Bronchial smooth muscle cell (primary cell): Measurements from ENCODE around the gene IRX1. TPM values are rescaled to one million over a fixed set of nuclear protein-coding genes. Genes with fewer than 3 reads are reported as not detected.

Source experiments
- total RNA-seq: library from RNA; depleted of rRNA; stranded (reverse); fragments of >200 nt; gene quantifications from 2 replicates; pipeline ENCODE4 v1.2.1, GENCODE V29; 2014

IRX1 gene
- total RNA-seq: 0.09 TPM in 1 of 2 replicates, not detected in the other

GRCh38 chr5:3595006-3595961, at the start of gene IRX1:
IRX1 (plus strand) TSS chr5:3595832; CDS start chr5:3596106, 274 bp downstream.

